NCI-H128 (cell line): Measurements from ENCODE around the gene INF2.
"Not testable (repeated sequence)": the region's sequence is repeated elsewhere in the genome, so short reads cannot be mapped to it uniquely, and the experiment has no call there.

ENCODE experiments used
- DNase-seq: peaks from one replicate; lab custom pipeline; 2025; ENCODE audit not compliant: unreplicated experiment; lab: John Stamatoyannopoulos, UW

The INF2 gene

GRCh38 chr14:104656014-104656714 lies 33.3 kb upstream of the INF2 start:
- DNase-seq: no peak

GRCh38 chr14:104657101-104657524 lies 32.3 kb upstream of the INF2 start:
- no peak for DNase-seq

- no peak for DNase-seq
Measured at GRCh38 chr14:104657563-104658324, 31.7 kb upstream of the INF2 start.

DNA sequence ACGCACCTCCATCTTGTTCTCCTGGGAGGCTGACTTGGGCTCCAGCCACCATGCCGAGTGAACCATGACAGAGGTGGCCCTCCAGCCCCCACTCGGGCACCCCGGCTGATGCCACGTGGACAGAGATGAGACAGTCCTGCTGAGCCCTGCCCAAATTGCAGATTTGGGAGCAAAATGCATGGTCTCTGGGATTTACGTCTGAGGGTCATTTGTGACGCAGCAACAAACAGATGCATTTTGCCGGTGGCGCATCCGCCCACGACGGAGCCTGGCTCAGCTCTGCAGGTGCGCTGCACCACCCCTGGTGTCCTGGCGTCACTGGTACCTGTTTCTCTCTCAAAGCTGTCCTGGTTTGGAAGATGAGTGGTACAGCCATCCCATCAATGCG lies 31.1 kb upstream of the INF2 start:
- no peak for DNase-seq

DNA sequence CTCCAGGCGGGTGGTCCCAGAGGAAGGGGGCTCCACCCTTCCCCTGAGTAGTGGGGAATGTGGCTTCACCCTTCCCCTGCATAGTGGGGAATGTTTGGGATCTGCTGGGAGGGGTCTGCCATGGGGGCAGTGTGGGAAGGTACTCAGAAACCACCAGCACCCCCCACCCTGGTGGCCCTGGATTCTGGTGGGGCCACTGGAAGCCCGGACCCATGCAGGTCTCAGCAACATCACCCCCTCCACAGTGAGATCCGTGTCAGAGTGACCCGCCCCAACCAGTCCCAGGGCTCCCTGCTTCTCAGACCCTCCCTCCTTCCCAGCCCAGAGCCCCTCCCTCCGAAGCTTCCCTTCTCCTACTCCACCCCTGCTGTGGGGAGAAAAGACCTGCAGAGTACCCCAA lies 30.3 kb upstream of the INF2 start:
- no peak for DNase-seq

- no peak for DNase-seq
Measured at GRCh38 chr14:104659764-104660523, 29.5 kb upstream of the INF2 start.

- no peak for DNase-seq
Measured at GRCh38 chr14:104660597-104660996, 28.8 kb upstream of the INF2 start.

- no peak for DNase-seq
Measured at GRCh38 chr14:104661086-104661485, 28.3 kb upstream of the INF2 start.

DNA sequence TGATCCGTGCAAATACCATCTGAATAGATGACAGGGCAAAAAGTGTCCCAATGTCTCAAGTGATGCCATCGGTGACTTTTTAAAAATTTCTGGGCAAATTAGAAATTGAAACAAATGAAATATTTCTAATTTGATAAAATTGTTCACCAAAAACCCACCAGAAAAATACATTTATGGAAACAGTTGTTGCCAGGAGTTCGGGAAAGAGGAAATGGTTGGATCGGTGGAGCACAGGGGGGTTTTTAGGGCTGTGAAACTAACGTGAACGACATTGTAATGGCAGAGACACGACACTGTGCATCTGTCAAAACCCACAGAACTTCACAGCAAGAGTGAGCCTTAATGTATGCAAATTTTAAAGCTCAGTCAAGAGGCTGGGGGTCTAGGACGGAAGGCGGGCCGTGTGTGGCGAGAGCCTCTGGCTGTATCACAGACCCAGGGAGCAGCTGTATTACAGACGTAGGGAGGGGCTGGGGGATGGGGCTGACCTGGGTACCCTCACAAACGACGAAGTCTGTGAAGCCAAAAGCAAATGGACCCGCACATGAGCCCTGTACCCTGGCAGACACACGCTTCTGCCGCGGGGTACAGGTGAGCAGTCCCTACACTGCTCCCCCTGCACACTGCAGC lies 27.8 kb upstream of the INF2 start:
- not testable (repeated sequence) for DNase-seq

DNA sequence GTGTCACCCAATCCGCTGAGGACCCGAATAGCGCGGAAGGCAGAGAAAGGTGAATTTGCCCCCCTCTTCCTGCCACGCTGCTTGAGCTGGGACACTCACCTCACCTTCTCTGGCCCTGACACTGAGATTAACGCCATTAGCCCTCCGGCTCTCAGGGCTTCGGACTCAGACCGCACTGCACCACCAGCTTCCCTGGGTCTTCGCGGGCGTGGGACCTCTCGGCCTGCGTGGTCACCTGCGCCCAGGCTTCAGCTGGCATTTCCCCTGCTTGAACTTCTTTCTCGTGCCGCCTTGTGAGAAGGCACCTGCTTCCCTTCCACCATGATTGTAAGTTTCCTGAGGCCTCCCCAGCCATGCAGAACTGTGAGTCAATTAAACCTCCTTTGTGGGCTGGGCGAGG lies 26.9 kb upstream of the INF2 start:
- not testable (repeated sequence) for DNase-seq

DNA sequence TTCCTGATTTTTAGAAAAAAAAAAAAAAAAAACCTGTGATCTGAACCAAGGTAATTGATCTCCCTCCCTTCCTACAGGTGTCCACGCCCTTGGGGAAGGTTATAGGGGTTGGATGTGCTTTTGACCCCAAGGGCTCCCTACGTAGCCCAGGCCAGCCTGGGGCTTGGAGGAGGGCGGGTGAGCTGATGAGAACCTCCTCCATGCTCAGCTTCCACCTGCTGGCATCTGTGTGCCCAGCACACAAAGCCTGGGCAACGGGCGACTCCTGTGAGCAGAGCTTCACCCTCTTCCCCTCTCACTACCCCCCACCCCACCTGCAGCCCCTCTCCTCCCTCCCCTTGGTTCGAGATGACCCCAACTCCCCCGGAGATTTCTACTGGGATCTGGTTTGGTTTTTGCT lies 25.3 kb upstream of the INF2 start:
- no peak for DNase-seq

- no peak for DNase-seq
Measured at GRCh38 chr14:104664588-104664987, 24.8 kb upstream of the INF2 start.

DNA sequence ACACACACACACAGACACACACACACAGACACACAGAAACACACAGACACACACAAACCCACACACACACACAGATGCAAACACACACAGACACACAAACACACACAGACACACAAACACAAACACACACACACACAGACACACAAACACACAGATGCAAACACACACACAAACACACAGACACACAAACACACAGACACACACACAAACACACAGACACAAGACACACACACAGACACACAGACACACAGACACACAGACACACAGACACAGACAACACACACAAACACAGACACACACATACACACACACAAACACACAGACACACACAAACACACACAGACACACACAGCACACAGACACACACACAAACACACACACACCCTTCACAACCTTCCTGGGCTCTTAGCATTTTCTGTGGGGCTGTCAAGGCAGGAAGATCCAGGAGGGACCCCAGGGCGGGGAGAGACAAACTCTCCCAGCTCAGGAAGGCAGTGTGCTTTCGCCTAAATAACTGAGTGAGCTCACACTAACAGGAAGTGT lies 24.2 kb upstream of the INF2 start:
- no peak for DNase-seq

DNA sequence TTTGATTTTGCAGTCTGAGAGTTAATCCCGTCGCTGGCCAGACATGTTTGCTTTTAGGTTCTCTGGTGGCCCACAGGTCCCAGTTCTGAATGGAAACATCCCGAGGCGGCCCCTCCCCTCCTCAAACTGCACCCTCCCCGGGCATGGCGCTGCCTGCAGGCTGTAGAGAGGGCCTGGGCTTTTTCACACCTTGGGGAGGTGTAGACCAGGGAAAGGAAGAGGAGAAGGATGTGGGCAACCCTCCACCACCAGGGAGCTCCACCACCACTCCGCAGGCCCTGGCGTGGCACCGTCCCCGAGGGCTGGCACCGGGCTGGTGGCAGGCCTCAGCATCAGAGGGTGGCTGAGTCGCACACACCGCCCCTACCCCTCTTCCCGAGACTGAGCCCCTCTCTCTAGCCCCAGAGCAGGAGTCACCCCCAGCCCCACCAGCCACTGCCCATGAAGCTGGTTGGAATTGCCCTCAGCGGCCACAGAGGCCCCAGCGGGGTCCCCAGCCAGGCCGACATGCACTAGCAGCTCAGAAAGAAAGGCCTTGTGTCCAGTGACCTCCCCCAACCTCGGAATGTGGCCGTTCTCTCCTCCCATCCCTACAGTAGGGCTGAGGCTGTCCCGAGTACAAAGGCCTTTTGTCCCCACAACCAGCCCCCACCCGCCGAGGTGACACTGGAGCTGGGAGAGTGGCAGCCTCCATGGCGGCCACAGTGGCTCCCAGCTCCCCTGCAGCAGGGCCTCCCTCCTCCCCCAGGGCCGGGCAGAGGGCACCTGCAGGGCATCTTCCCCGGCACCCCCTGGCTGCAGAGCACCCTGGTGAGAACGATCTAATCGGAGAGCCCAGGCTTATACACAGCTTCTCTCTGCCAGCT lies 23.5 kb upstream of the INF2 start:
- no peak for DNase-seq

GRCh38 chr14:104666523-104666895 lies 22.9 kb upstream of the INF2 start:
- DNase-seq: not testable (repeated sequence)

- no peak for DNase-seq
Measured at GRCh38 chr14:104666981-104667380, 22.4 kb upstream of the INF2 start.

- no peak for DNase-seq
Measured at GRCh38 chr14:104669697-104670096, 19.7 kb upstream of the INF2 start.

GRCh38 chr14:104671330-104671977 lies 18.0 kb upstream of the INF2 start:
- not testable (repeated sequence) for DNase-seq

DNA sequence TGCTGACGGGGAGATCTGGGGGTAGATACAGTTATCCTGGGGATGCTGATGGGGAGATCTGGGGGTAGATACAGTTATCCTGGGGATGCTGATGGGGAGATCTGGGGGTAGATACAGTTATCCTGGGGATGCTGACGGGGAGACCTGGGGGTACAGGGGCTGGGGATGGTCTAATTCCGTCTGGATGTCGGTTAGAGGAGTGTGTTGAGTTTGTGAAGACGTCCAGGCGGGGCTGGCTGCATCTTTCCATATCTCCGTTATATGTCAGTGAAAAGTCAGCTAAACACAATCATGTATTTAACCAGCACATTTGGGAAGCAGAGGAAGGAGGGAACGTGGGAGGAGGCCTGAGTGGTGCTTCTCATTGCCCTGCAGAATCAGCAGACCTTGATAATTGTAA lies 17.3 kb upstream of the INF2 start:
- DNase-seq: not testable (repeated sequence)

- no peak for DNase-seq
Measured at GRCh38 chr14:104673481-104673880, 15.9 kb upstream of the INF2 start.
